ENCODE data around the gene TMEM95. TPM values are rescaled to one million over a fixed set of nuclear protein-coding genes. Genes with fewer than 3 reads are reported as not detected.

Gene TMEM95
- total and polyA plus RNA-seq, 8 donors: not detected

DNA sequence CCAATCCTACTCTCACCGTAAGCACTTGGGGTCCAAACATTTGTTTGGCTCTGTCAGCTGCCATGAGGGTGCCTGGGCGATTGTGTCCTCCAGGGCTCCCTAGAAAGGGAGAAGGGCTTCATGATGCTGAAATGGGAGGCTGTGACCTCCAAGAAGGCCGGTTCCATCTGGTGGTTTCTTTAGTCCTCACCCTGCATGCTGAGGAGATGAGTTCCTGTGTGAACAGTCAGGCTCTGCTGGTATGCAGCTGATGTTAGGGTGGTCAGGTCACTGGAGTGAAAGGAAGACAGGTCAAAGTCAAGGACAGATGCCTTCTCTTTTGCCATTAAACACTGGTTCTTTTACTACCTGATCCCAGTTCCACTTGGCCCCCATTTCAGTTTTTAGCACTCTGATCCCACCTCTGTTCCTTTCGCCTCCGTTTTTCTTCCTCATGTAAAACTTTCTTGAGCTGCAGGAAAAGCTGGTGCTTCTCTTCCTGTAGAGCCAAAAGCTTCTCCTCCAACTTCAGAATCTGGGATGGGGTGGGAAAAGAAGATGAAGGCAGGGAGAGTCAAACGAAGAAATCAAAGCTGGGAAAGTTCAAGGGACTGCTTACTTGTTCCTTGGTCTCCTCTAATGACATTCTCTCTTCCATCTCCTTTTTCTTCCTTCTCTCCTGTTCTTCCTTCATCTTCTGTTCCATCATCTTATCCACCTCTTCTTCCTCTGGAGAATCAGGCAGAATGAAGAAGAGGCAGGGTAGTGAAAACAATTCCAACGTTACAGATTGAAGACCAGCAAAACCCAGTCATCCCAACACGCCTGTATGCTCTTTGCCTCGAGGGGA, 40.9 kb upstream of the TMEM95 start:
- intact Hi-C loops (cut with DNase I): no loop called here
- Histone ChIP-seq H3K4me3 (peak overlapping the region; percentile 79 to 86), H3K27ac (peak overlapping the region; percentile 92 to 96), H3K4me1 (peaks cover 28 to 61% of the 10 kb centered on the region in 2 donors), H3K27me3 (no peaks in the 10 kb centered on the region), H3K36me3 (peaks cover 7 to 81% of the 10 kb centered on the region in 2 donors), H3K9me3 (no peaks in the 10 kb centered on the region)
- TF ChIP-seq, protein P1, sequence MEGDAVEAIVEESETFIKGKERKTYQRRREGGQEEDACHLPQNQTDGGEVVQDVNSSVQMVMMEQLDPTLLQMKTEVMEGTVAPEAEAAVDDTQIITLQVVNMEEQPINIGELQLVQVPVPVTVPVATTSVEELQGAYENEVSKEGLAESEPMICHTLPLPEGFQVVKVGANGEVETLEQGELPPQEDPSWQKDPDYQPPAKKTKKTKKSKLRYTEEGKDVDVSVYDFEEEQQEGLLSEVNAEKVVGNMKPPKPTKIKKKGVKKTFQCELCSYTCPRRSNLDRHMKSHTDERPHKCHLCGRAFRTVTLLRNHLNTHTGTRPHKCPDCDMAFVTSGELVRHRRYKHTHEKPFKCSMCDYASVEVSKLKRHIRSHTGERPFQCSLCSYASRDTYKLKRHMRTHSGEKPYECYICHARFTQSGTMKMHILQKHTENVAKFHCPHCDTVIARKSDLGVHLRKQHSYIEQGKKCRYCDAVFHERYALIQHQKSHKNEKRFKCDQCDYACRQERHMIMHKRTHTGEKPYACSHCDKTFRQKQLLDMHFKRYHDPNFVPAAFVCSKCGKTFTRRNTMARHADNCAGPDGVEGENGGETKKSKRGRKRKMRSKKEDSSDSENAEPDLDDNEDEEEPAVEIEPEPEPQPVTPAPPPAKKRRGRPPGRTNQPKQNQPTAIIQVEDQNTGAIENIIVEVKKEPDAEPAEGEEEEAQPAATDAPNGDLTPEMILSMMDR (IDR thresholded peaks at IDR 0.05): no peak
- ATAC-seq: no peak
- no peak for DNase-seq

DNA sequence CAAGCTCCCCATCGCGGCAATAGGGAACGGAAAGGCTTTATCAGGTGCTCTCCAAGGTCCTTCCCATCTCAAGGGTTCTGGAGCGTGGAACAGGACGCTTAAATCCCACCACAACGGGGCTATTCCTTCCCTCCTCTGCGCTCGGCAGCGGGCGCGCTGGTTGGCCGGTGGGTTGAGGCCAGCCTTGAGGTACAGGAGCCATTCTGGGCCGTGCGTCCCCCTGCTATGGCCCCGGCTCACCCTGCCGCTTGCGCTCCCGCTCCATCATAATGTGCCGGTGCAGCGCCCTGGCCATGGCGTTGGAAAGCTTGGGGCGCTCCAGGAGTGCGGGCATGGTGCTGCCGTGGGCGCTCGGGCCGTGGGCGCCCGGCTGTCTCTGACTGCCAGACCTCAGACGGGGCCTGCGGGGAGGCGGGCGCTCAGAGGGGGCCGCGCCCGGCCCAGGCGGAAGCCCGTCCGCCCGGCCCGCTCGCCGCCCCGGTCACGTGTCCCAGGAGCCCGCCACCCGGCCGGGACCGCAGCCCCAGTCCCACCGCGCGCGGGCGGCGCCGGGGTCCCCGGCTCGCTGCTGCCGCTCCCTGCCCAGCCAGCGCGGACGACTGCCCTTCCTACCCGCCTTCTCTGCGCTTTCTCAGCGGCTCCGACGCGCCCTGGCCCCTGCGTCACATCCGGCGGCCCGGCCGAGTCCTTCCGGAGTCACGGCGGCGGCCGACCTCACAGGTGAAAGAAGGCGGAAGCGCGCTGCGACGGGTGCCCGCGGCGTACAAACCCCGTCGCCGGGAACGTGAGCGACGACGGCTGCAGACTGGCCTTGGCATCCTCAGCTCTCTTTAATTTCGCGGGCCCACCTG, 40.0 kb upstream of the TMEM95 start, which contains the start of gene GPS2:
GPS2 (minus strand) TSS at position 642 of the 851 bp plus-strand sequence; CDS start at position 334, 308 bp downstream.
- intact Hi-C loops (cut with DNase I): no loop called here
- Histone ChIP-seq H3K36me3 (peaks cover 4 to 80% of the 10 kb centered on the region in 2 donors), H3K4me1 (peaks cover 20 to 52% of the 10 kb centered on the region in 2 donors), H3K9me3 (no peaks in the 10 kb centered on the region), H3K27me3 (no peaks in the 10 kb centered on the region), H3K27ac (peak within 1 kb of the TSS; percentile 92 to 96), H3K4me3 (peak within 1 kb of the TSS; percentile 79 to 86)
- TF ChIP-seq, protein P1 (IDR thresholded peaks at IDR 0.05): no peak
- ATAC-seq (peak; percentile 94), DNase-seq (peak; percentile 78 to 98 (median 92))

DNA sequence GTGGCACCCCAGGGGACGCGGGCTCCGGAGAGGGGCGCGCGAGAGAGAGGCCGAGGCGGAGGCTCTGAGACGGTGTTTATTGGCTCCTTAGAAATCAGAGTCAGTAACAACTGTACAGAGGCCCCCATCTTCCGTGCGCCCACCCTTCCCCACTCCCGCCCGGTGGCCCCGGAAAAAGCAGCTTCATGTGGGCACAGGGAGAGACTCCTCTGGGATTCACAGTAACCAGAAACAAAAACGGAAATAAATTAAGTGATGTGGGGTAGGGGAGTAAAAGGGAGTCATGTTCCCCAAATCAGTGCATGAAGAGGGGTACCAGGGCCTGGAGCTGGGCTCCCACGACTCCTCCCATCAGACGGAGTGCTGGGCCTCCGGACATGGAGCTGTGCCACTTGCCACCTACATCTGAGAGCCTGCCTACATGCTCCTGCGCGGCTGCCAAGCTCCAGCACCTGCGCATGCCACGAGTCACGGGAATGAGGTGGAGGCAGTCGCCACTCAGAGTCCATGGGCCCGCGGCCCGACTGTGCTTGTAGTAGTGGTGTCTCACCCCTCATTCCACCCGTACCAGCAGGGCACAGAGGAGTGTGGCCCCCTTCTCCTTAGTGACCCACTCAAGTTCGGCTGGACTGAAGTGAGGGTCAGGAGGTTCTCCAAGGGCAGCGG, 39.3 kb upstream of the TMEM95 start:
- peaks cover 3 to 80% of the 10 kb centered on the region in 2 donors for H3K36me3 ChIP-seq
- intact Hi-C loops (cut with DNase I): no loop called here

GRCh38 chr17:7317161-7317803, 37.7 kb upstream of the TMEM95 start:
- DNase-seq: no peak
- peaks cover 17 to 33% of the 10 kb centered on the region in 2 donors for H3K4me1 ChIP-seq
- H3K27ac ChIP-seq: no peak overlapping the region
- no peaks in the 10 kb centered on the region for H3K27me3 ChIP-seq
- TF ChIP-seq, protein P1 (IDR thresholded peaks at IDR 0.05): no peak
- peaks cover 3 to 80% of the 10 kb centered on the region in 2 donors for H3K36me3 ChIP-seq
- intact Hi-C loops (cut with DNase I): no loop called here
- H3K9me3 ChIP-seq: no peaks in the 10 kb centered on the region
- no peak overlapping the region for H3K4me3 ChIP-seq
- ATAC-seq: no peak

More for the DNA sequence above, 39.3 kb upstream of the TMEM95 start:
- peak; percentile 34 for ATAC-seq
- no peaks in the 10 kb centered on the region for H3K27me3 ChIP-seq
- peak overlapping the region; percentile 79 to 86 for H3K4me3 ChIP-seq
- no peak for DNase-seq
- no peaks in the 10 kb centered on the region for H3K9me3 ChIP-seq
- TF ChIP-seq, protein P1 (IDR thresholded peaks at IDR 0.05): no peak
- H3K27ac ChIP-seq: peak overlapping the region; percentile 92 to 96
- H3K4me1 ChIP-seq: peaks cover 17 to 45% of the 10 kb centered on the region in 2 donors
